ENCODE measurements around the gene STBD1. TPM values are rescaled to one million over a fixed set of nuclear protein-coding genes. Genes with fewer than 3 reads are reported as not detected.

The STBD1 gene
- total and polyA plus RNA-seq, 4 donors = 10.3 to 42.5 (median 30.3) TPM

DNA sequence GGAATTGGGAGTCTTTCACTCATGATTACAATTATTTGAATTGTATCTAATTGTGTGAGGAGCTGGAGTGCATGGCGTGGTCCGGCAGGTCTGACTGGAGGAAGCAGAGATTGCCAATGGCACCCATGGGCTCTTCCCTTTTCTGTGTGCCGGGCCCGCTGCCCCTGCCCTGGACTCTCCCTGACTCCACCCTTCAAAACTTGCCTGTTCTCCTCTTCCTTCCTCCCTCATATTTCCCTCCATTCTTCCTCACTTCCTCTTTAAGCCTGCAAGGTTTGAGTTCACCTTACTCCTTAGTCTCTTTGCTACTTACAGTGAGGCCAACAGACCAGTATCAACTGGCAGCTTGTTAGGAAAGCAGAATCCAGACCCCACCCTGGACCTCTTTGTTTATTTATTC is 6.5 kb upstream of the STBD1 start:
- WGBS = 72% methylated on average over 4 of the region's 4 CpGs
- Histone ChIP-seq H3K27me3 (ENCODE audit: control insufficient read depth in 4 of 4, insufficient read depth in 4 of 4, low read length in 3 of 4) (no peaks in the 10 kb centered on the region), H3K4me3 (ENCODE audit: low read depth in 1 of 3, low read length in 3 of 3) (no peak overlapping the region), H3K9me3 (ENCODE audit: control insufficient read depth in 4 of 4, low read length in 3 of 4) (no peaks in the 10 kb centered on the region), H3K4me1 (ENCODE audit: control insufficient read depth in 4 of 4, insufficient read depth in 4 of 4, low read length in 3 of 4) (peaks cover 0 to 13% (median 11%) of the 10 kb centered on the region in 4 donors), H3K27ac (ENCODE audit: low read depth in 1 of 2, low read length in 2 of 2) (no peak overlapping the region), H3K36me3 (ENCODE audit: control insufficient read depth in 4 of 4, insufficient read depth in 3 of 4, low read depth in 1 of 4, low read length in 3 of 4) (no peaks in the 10 kb centered on the region), H3K9ac (ENCODE audit: low read depth in 1 of 2, low read length in 2 of 2) (no peak overlapping the region)
- no peak for DNase-seq (ENCODE audit: low spot score)
- TF ChIP-seq, protein P1, sequence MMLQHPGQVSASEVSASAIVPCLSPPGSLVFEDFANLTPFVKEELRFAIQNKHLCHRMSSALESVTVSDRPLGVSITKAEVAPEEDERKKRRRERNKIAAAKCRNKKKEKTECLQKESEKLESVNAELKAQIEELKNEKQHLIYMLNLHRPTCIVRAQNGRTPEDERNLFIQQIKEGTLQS (IDR thresholded peaks at IDR 0.05) = no peak
- TF ChIP-seq MAX (IDR thresholded peaks at IDR 0.05) (no peak), HNF4A (conservative IDR thresholded peaks at IDR 0.05) (no peak), RAD21 (IDR thresholded peaks at IDR 0.05) (no peak), HNF4G (IDR thresholded peaks at IDR 0.05) (no peak), YY1 (IDR thresholded peaks at IDR 0.05) (no peak), RXRA (IDR thresholded peaks at IDR 0.05) (no peak), EGR1 (IDR thresholded peaks at IDR 0.05; ENCODE audit: low read depth in 2 of 2) (no peak), GABPA (IDR thresholded peaks at IDR 0.05 in 1 of 2, conservative IDR thresholded peaks at IDR 0.05 in 1 of 2) (no peak), ZBTB33 (IDR thresholded peaks at IDR 0.05) (no peak), CTCF (IDR thresholded peaks at IDR 0.05; ENCODE audit: low read depth, low read length, missing input control) (no peak), FOXA1 (IDR thresholded peaks at IDR 0.05) (no peak), REST (IDR thresholded peaks at IDR 0.05) (no peak), JUND (IDR thresholded peaks at IDR 0.05) (no peak), NR2F2 (IDR thresholded peaks at IDR 0.05) (no peak), TAF1 (conservative IDR thresholded peaks at IDR 0.05) (no peak), SP1 (IDR thresholded peaks at IDR 0.05) (no peak), FOXA2 (IDR thresholded peaks at IDR 0.05) (no peak)

All from liver (tissue), 9 donors.